Osteocyte (in vitro differentiated cells): ENCODE data around the gene GPHN. TPM values are rescaled to one million over a fixed set of nuclear protein-coding genes. Genes with fewer than 3 reads are reported as not detected.

Source experiments
- DNase-seq: peaks from one replicate; pipeline ENCODE4 v3.0.0; 2021; ENCODE audit warnings: mixed read lengths; ENCODE audit not compliant: unreplicated experiment; ENCODE audit errors: extremely low spot score
- H3K27ac Mint-ChIP-seq: one replicate; pipeline ENCODE4 v1.8.0; 2021; ENCODE audit warnings: mild to moderate bottlenecking, mixed read lengths; ENCODE audit not compliant: unreplicated experiment
- H3K27me3 Mint-ChIP-seq: one replicate; pipeline ENCODE4 v1.8.0; 2021; ENCODE audit warnings: mixed read lengths; ENCODE audit not compliant: unreplicated experiment
- H3K36me3 Mint-ChIP-seq: one replicate; pipeline ENCODE4 v1.8.0; 2021; ENCODE audit warnings: mixed read lengths; ENCODE audit not compliant: unreplicated experiment
- H3K4me1 Mint-ChIP-seq: one replicate; pipeline ENCODE4 v1.8.0; 2021; ENCODE audit warnings: mixed read lengths; ENCODE audit not compliant: unreplicated experiment
- H3K4me3 Mint-ChIP-seq: one replicate; pipeline ENCODE4 v1.8.0; 2021; ENCODE audit warnings: mild to moderate bottlenecking, moderate library complexity, mixed read lengths; ENCODE audit not compliant: unreplicated experiment
- H3K9me3 Mint-ChIP-seq: one replicate; pipeline ENCODE4 v1.8.0; 2021; ENCODE audit warnings: mixed read lengths; ENCODE audit not compliant: unreplicated experiment
- CTCF ChIP-seq: fragments of 200-600 bp; sonication (generic); IDR thresholded peaks from 2 replicates; pipeline ENCODE4 v1.5.0; 2021; ENCODE audit warnings: antibody characterized with exemption, mild to moderate bottlenecking, moderate library complexity
- total RNA-seq: library from RNA; stranded (reverse); gene quantifications from 2 replicates; pipeline ENCODE4 v1.2.1, GENCODE V29; 2021

The GPHN gene
- total RNA-seq, 1 donor from 2014 or later: 17.7 TPM

- Mint-ChIP-seq H3K27me3 (no peaks in the 10 kb centered on the region), H3K36me3 (no peaks in the 10 kb centered on the region), H3K9me3 (no peaks in the 10 kb centered on the region), H3K27ac (no peak overlapping the region), H3K4me3 (no peak overlapping the region), H3K4me1 (peaks cover 10% of the 10 kb centered on the region)
- TF ChIP-seq CTCF: peak; percentile 79
- no peak for DNase-seq
Measured at GRCh38 chr14:66624336-66624937, 116.5 kb downstream of the GPHN start.

GRCh38 chr14:66628636-66629035 is 120.7 kb downstream of the GPHN start:
- no peak overlapping the region for H3K4me3 Mint-ChIP-seq
- H3K27ac Mint-ChIP-seq: no peak overlapping the region
- H3K27me3 Mint-ChIP-seq: no peaks in the 10 kb centered on the region
- H3K4me1 Mint-ChIP-seq: peaks cover 12% of the 10 kb centered on the region
- no peak for TF ChIP-seq CTCF
- DNase-seq: no peak
- H3K9me3 Mint-ChIP-seq: no peaks in the 10 kb centered on the region
- no peaks in the 10 kb centered on the region for H3K36me3 Mint-ChIP-seq

- no peak for TF ChIP-seq CTCF
- no peaks in the 10 kb centered on the region for H3K27me3 Mint-ChIP-seq
- no peak overlapping the region for H3K27ac Mint-ChIP-seq
- no peak for DNase-seq
- H3K4me1 Mint-ChIP-seq: peaks cover 15% of the 10 kb centered on the region
- no peak overlapping the region for H3K4me3 Mint-ChIP-seq
- no peaks in the 10 kb centered on the region for H3K9me3 Mint-ChIP-seq
- no peaks in the 10 kb centered on the region for H3K36me3 Mint-ChIP-seq
Measured at GRCh38 chr14:66629499-66629898, 121.6 kb downstream of the GPHN start.

GRCh38 chr14:66634876-66635275 is 126.9 kb downstream of the GPHN start:
- H3K27ac Mint-ChIP-seq: no peak overlapping the region
- H3K36me3 Mint-ChIP-seq: no peaks in the 10 kb centered on the region
- H3K9me3 Mint-ChIP-seq: no peaks in the 10 kb centered on the region
- no peaks in the 10 kb centered on the region for H3K27me3 Mint-ChIP-seq
- no peak overlapping the region for H3K4me3 Mint-ChIP-seq
- H3K4me1 Mint-ChIP-seq: peaks cover 17% of the 10 kb centered on the region
- TF ChIP-seq CTCF: no peak
- no peak for DNase-seq

- no peaks in the 10 kb centered on the region for H3K36me3 Mint-ChIP-seq
- no peak overlapping the region for H3K4me3 Mint-ChIP-seq
- no peak for DNase-seq
- no peaks in the 10 kb centered on the region for H3K9me3 Mint-ChIP-seq
- peaks cover 17% of the 10 kb centered on the region for H3K4me1 Mint-ChIP-seq
- no peak overlapping the region for H3K27ac Mint-ChIP-seq
- no peak for TF ChIP-seq CTCF
- no peaks in the 10 kb centered on the region for H3K27me3 Mint-ChIP-seq
Measured at GRCh38 chr14:66635435-66635834, 127.5 kb downstream of the GPHN start.
